AG10803 (cell line): ENCODE measurements around the gene AXL.

Experiments
- DNase-seq: peaks from one replicate; pipeline ENCODE4 v3.0.0; 2010; ENCODE audit warnings: low read depth
- H3K4me3 ChIP-seq: 2 replicates; pipeline ENCODE4 v1.5.1; 2011; ENCODE audit warnings: mild to moderate bottlenecking, low read length, control low read depth
- TF ChIP-seq, protein P1 (sequence below): conservative IDR thresholded peaks from 2 replicates; pipeline ENCODE4 v1.5.1; 2011; ENCODE audit warnings: mild to moderate bottlenecking, low read length, control low read depth, inconsistent platforms

Gene AXL

DNA sequence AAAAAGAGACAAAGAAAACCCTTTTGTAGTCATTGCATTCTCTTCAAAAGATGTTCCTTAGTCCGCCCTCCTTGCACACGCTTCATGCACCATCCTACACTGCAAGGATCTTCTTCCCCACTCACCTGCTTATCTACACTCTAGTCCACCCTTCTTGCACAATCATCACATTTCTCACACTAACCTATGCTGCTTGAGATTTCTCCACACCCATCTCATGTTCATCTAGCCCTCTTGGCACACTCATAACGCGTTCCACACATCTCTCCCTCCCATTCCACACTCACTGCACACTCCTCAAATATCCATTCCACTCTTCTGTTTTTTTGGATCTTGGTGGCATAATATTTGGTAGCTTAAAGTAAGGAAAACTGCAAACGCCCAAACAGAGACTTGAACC lies 22.8 kb downstream of the AXL start:
- TF ChIP-seq, protein P1, sequence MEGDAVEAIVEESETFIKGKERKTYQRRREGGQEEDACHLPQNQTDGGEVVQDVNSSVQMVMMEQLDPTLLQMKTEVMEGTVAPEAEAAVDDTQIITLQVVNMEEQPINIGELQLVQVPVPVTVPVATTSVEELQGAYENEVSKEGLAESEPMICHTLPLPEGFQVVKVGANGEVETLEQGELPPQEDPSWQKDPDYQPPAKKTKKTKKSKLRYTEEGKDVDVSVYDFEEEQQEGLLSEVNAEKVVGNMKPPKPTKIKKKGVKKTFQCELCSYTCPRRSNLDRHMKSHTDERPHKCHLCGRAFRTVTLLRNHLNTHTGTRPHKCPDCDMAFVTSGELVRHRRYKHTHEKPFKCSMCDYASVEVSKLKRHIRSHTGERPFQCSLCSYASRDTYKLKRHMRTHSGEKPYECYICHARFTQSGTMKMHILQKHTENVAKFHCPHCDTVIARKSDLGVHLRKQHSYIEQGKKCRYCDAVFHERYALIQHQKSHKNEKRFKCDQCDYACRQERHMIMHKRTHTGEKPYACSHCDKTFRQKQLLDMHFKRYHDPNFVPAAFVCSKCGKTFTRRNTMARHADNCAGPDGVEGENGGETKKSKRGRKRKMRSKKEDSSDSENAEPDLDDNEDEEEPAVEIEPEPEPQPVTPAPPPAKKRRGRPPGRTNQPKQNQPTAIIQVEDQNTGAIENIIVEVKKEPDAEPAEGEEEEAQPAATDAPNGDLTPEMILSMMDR = no peak
- no peak overlapping the region for H3K4me3 ChIP-seq
- no peak for DNase-seq

DNA sequence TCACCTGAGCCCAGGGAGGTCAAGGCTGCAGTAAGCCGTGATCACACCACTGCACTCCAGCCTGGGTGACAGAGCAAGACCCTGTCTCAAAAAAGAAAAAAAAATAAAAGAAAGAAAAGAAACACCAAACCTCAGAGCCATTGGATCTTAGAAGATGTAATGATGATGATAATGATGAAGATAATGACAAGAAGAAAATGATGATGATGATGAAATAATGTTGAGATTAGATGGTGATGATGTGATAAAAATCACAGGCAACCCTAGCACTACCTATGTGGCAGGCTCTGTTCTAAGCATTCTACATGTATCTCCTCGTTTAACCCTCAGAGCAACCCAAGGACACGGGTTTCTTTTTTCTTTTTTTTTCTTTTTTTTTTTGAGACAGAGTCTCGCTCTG lies 25.1 kb downstream of the AXL start:
- no peak overlapping the region for H3K4me3 ChIP-seq
- TF ChIP-seq, protein P1 = no peak
- no peak for DNase-seq

DNA sequence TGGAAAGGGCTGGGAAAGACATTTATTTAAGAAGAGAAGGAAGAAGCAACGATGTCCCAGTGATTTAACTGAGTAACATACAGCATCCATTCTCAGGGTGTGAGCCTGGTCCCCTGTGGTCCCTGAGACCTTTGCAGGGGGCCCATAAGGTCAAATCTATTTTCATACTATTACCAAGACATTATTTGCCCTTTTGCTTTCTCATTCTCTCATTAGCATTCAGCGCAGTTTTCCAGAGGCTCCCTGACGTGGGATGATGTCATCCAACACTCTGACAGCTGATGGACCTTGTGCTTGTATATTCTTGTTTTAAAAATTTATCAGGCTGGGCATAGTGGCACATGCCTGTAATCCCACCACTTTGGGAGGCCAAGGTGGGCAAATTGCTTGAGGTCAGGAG lies 26.8 kb downstream of the AXL start:
- no peak overlapping the region for H3K4me3 ChIP-seq
- DNase-seq = no peak
- TF ChIP-seq, protein P1 = no peak

DNA sequence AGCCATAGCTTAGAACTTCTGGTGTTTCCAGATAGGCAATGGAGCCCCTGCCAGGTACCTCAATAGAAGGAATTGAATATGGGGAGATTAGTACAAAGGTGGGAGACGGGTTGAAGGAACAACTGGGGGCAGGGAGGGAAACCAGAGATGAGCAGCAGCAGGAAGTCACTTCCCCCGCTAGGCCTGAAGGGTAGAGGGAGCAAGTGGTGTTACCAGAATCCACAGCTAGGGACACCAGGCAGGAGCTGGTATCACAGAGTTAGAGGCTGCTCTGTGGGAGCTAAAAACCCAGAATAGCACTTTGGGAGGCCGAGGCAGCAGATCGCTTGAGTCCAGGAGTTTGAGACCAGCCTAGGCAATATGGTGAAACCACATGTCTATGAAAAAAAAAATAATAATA lies 29.9 kb downstream of the AXL start:
- TF ChIP-seq, protein P1 = no peak
- H3K4me3 ChIP-seq = no peak overlapping the region
- DNase-seq = no peak

DNA sequence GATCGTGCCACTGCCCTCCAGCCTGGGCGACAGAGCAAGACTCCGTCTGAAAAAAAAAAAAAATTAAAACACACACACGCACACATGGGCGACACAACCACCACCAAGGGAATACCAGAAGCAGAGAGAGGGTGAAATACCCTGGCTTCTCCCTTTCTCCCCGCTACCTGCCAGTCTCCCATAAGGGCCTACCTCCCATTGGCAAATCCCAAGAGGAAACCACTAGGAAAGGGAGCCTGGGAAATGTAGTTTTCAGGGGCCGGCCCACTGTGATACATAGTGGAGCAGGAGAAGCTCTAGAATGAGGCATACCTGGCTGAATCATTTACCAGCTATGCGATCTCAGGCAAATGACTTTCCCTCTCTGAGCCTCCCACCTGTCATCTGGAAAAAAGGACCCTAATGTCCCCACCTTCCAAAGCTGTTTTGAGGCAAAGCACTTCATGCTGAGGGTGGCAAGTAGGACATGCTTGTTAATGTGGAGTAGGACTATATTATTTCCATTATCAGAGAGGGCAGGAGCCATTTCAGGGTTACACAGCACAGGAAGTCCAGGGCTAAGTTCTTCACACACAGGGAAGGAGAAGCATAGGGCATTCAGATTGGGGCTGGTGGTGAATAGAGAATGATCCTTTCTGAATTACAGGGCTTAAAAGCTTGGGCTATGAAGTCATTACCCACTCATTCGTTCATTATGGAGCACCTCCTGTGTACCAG lies 30.8 kb downstream of the AXL start:
- H3K4me3 ChIP-seq = no peak overlapping the region
- TF ChIP-seq, protein P1 = no peak
- DNase-seq = no peak

DNA sequence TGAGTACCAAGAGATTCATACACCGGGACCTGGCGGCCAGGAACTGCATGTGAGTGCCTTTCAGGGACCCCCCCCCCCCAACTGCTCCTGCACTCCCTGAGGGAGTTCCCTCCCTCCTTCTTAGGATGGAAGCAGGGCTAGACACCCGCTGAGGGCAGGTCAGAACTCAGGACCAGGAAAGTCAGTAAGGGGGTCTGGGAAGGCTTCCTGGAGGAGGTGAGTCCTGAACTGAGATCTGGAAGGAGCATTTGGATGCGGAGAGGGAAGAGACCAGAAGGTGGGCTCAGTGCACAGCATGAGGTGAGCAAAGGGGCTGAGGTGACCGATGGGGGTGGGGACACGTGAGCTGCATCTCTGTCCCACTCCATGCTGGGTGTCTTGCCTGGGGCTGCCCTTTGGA lies 34.6 kb downstream of the AXL start:
- no peak for DNase-seq
- no peak overlapping the region for H3K4me3 ChIP-seq
- TF ChIP-seq, protein P1 = no peak

DNA sequence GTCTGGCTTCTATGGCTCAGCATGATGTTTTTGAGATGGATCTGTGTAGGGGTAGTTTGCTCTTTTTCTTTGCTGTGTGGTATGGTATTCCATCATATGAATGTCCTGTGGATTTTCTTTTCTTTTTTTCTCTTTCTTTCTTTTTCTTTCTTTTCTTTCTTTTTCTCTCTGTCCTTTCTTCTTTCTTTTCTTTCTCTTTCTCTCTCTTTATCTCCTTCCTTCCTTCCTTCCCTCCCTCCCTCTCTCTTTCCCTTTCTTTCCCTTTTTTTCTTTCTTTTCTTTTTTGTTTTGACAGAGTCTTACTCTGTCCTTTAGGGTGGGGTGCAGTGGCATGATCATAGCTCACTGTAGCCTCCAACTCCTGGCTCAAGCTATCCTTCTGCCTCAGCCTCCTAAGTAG lies 36.1 kb downstream of the AXL start:
- H3K4me3 ChIP-seq = no peak overlapping the region
- DNase-seq = no peak
- TF ChIP-seq, protein P1 = no peak
